Measurements from ENCODE around the gene PPM1G.

Gene PPM1G

GRCh38 chr2:27408601-27409320, 630 bp downstream of the PPM1G start:
- DNase-seq, result no peak

GRCh38 chr2:27407798-27408491, 1.4 kb downstream of the PPM1G start:
- DNase-seq, result peak; percentile 30

- no peak for DNase-seq
These were observed 8.8 kb downstream of the PPM1G start for GRCh38 chr2:27400348-27401135.

GRCh38 chr2:27398962-27399361, 10.4 kb downstream of the PPM1G start:
- no peak for DNase-seq

GRCh38 chr2:27393225-27393624, 16.2 kb downstream of the PPM1G start:
- DNase-seq, result no peak

GRCh38 chr2:27390822-27391679, 18.3 kb downstream of the PPM1G start:
- DNase-seq, result no peak

GRCh38 chr2:27381577-27382181, 27.7 kb downstream of the PPM1G start:
- DNase-seq, result no peak

- peak; percentile 84 for DNase-seq
These were observed 28.5 kb downstream of the PPM1G start, which contains the start of gene ZNF513 for GRCh38 chr2:27380626-27381545. ZNF513 (minus strand) TSS chr2:27380734; CDS start chr2:27380526, 208 bp downstream.

- DNase-seq, result no peak
These were observed 29.4 kb downstream of the PPM1G start for GRCh38 chr2:27379836-27380625.

- no peak for DNase-seq
These were observed 30.0 kb downstream of the PPM1G start for GRCh38 chr2:27379383-27379835.

GRCh38 chr2:27378809-27379290, 30.5 kb downstream of the PPM1G start:
- no peak for DNase-seq

GRCh38 chr2:27378096-27378808, 31.1 kb downstream of the PPM1G start:
- no peak for DNase-seq

- DNase-seq, result no peak
These were observed 31.7 kb downstream of the PPM1G start for GRCh38 chr2:27377618-27378095.

GRCh38 chr2:27376866-27377617, 32.3 kb downstream of the PPM1G start:
- DNase-seq, result no peak

- DNase-seq, result no peak
These were observed 33.1 kb downstream of the PPM1G start for GRCh38 chr2:27376151-27376865.

GRCh38 chr2:27375513-27376099, 33.8 kb downstream of the PPM1G start:
- no peak for DNase-seq

- no peak for DNase-seq
These were observed 35.8 kb downstream of the PPM1G start for GRCh38 chr2:27373567-27373966.

Measured in NCI-H2081 treated with DMSO at 0.1 percent for 48 hours (cell line).